Left kidney (tissue), 2 donors: ENCODE measurements around the gene RAI2. TPM values are rescaled to one million over a fixed set of nuclear protein-coding genes. Genes with fewer than 3 reads are reported as not detected.

ENCODE experiments used
- DNase-seq: peaks from one replicate; pipeline ENCODE4 v3.0.0-alpha.2; 2013
- polyA plus RNA-seq: library from polyadenylated mRNA; unstranded; fragments of 120-200 nt; gene quantifications from one replicate; pipeline ENCODE4 v1.2.1, GENCODE V29; 2013; ENCODE audit not compliant: insufficient read length

Gene RAI2
- polyA plus RNA-seq, 1 donor = 9.5 TPM

- no peak for DNase-seq
Measured at GRCh38 chrX:17829566-17829965, 31.5 kb downstream of the RAI2 start.

DNA sequence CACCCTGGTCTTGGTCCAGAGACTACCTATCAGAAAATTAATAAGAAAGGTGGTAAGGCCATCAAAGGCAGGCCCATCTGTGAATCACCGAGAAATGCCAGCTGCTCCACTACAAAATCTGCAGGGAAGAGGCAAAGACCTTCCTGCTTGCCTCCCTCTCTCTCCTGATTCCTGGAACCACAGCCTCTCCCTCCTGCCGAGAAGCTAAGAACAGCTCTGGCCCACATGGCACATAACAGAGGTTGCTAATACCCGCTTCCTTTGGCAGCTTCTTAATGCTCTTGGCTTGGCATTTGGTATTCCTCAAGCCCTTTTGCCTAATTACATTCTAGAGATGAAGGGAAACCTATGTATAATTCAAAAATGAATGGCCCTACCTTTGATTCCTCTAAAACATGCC, 32.9 kb downstream of the RAI2 start:
- no peak for DNase-seq

DNA sequence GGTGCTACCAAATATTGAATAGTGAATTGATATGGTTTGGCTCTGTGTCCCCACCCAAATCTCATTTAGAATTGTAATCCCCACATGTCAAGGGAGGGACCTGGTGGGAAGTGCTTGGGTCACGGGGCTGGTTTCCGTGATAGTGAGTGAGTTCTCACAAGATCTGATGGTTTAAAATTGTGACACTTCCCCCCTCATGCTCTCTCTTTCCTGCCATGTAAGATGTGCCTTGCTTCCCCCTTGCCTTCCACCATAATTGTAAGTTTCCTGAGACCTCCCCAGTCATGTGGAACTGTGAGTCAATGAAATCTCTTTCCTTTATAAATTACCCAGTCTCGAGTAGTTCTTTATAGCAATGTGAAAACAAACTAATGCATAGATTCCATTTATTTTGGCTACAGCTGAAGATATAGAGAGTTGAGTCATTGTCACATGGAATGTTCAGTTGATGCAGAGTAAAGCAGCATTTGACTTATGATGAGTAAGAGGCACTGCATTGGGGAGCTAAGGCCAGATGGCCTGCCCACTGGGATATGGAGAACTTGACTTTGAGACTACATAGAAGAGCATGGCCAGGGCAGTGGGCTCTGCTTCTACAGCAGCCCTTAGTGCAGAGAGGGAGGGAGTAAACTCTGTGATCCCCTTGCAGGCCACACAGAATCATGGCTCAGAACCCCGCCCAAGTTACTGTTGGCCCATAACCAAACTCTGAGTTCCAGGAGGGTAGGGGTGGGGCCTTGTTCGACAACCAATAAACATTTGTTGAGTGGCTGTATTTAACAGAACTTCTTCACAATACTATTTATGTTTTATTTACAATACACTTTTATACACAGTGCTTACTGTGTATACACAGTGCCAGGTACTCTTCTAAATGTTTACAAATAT, 34.2 kb downstream of the RAI2 start:
- DNase-seq = no peak

DNA sequence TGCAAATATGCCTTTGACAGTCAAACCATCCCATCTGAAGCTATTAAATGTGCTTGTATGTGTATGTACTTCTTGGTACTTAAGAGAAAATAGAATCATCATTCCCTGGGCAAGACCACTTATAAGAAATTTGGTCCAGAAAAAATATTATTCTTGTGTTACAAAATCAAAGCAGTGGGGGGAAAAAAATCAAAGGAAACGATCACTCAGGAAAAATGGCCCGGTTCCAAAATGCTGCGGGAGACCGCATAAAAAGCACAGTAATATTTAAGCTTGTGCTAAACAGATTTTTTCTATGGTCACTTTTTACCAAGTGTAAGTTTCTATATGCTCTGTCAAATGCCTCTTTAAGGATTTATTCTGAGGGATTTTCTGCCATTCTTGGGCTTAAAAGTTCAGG, 36.1 kb downstream of the RAI2 start:
- DNase-seq = no peak

DNA sequence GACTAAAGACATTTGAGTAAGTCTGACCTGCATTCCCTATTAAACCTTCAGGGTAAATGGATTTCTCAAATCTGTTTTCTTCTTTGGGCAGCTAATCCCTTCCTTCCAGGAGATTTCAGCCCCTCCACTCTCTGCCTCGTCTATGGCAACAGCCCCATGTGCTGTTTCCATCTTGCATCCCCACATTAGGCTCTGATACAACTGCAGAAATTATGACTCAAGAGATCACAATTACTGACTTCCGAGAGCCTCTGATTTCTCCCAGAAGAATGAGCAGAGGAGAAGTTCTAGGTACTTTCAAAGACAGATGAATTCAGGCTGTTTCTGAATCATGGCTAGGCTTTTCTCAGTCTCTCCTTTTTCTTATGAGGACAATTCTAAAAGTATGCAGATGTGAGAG, 38.7 kb downstream of the RAI2 start:
- DNase-seq = no peak

DNA sequence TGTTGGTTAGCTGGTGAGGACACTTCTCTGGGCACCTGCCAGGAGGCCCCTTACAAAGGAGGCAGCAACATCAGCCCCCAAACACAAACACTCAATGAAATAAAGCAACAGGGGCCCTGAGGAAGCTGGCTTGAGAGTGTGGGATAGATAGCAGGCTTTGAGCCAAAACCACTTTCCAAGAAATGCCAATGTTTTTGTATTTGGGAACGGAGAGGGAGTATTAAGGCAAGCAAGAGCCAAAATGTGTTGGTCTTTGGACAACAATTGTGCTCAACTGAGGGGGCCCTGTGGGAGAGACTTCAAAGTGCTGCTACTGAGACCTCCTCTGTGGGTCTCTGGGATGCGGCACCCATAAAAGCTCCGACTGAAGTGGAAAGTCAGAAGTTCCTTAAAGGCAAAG, 41.0 kb downstream of the RAI2 start:
- no peak for DNase-seq

- DNase-seq = no peak
Measured at GRCh38 chrX:17818726-17819125, 42.4 kb downstream of the RAI2 start.

DNA sequence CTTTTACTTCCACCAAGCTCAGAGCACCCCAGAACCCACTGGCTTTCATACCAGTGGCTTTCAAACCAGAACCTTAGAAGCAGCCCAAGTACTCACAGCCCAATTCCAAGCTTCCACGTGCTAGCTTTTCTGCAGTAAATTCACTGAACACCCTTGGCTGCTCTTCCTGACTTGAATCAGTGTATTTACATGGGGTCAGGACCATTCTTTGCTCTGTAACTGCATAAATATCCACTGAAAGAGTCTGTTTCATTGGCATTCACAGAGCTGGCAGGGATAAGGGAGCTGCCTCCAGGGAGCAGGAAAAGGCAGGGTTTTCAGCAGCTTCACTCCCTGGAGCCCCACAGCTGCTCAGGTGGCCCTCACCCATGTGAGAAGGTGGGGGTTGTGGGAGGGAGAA, 43.8 kb downstream of the RAI2 start:
- DNase-seq = no peak

DNA sequence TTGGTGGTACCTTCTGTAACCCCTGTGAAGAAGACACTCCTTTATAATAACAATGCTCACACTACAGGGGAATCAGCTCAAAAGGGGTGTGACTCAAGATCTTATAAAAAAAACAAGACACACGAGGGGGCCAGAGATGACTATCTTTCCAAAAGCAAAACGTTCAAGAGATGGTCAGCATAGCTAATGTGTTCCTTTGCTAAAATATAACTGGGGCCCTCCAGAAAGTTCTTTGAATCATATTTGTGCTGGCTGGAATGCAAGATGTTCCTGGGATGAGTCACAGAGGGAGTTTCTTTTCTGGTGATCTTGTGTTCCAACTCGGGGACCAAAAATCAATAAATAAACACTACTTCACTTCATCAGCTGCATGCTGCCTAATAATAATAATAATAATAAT, 46.5 kb downstream of the RAI2 start:
- no peak for DNase-seq

- DNase-seq = no peak
Measured at GRCh38 chrX:17814059-17814458, 47.0 kb downstream of the RAI2 start.

- DNase-seq = no peak
Measured at GRCh38 chrX:17813277-17813676, 47.8 kb downstream of the RAI2 start.

- no peak for DNase-seq
Measured at GRCh38 chrX:17812763-17813162, 48.3 kb downstream of the RAI2 start.

GRCh38 chrX:17809984-17810383, 51.1 kb downstream of the RAI2 start:
- no peak for DNase-seq

- no peak for DNase-seq
Measured at GRCh38 chrX:17809273-17809672, 51.8 kb downstream of the RAI2 start.

GRCh38 chrX:17805120-17805519, 56.0 kb downstream of the RAI2 start:
- no peak for DNase-seq

GRCh38 chrX:17803449-17803848, 57.6 kb downstream of the RAI2 start:
- no peak for DNase-seq

DNA sequence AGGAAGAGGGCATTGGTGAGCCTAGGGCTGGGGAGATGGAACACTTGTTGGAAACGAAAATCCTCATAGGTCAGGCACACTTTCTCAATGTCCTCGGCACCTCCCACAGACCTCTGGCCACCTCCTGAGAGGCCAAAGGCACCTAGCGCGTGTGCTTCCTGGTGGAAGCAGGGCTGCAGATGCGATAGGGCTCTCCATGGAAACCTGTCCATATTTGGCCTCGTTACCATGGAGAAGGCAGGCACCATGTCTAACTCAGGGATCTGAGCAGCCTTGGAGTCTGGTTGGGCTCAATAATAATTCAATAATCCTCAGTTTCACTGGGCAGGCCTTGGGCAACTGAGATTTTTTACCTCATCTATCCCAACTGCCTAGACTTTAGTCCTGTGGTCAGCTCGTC, 58.3 kb downstream of the RAI2 start:
- no peak for DNase-seq

DNA sequence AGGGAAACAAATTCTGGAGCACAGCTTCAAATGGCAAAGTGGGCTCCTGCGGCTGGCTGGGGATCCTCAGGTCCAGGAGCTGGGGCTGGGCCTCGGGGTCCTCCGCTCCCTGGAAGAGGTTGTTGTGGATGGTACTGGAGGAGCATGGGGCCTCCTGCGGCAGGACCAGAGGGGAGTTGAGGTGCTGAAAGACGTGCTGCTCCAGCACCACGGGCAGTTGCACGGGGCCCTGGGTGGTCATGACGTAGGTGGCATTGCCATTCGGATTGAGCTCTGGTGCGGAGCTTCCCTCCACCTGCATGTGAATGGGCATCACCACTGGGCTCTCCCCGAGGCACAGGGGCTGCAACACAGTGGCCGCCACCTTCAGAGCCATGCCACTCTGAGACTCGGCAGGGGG, 59.7 kb downstream of the RAI2 start:
- DNase-seq = no peak

DNA sequence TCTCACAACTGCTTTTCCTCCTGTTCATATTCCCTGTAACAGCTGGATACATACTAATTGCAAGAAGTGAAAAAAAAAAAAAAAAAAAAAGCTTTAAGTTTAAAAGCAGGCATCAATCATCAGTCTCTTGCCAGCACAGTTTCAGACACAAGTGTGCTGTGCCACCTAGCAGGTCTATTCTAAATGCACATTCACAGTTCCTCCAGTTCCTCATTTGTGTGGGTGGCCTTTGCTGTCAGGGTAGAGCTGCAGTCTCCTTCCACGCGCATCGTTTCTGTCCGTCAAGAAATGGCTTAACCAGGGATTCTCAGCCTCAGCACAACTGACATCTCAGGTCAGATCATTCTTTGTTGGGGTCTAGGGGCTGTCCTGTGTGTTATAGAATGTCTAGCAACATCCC, 62.2 kb downstream of the RAI2 start:
- no peak for DNase-seq

- no peak for DNase-seq
Measured at GRCh38 chrX:17792826-17793225, 68.3 kb downstream of the RAI2 start.

DNA sequence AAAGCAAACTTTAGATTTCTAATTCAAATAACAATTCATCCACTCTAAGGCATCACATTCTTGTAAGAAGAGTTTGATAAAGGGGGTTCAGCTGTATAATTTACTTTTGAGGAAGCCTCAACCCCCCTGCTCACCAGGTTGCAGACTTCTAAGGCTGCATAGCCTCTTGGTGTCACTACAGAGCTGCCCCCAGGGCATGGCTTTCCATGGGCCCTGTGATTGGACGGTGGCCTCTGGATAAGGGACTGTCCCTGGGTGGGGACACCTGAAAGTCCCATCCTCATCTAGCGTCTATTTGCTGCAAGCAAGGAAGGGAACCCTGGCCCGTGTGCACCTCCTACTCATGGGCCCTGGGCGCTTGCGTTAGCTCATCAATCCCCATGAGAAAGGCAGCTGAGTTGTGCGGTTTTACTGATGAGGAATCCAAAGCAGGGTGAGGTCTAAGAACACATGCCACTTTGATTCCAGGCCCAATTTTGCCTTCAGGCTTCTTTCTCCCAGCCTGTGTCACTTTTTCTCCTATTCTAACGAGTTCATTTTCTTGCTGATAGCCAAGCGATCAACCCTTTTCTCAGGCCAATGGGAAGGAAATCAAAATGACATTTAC, 72.0 kb downstream of the RAI2 start:
- no peak for DNase-seq

DNA sequence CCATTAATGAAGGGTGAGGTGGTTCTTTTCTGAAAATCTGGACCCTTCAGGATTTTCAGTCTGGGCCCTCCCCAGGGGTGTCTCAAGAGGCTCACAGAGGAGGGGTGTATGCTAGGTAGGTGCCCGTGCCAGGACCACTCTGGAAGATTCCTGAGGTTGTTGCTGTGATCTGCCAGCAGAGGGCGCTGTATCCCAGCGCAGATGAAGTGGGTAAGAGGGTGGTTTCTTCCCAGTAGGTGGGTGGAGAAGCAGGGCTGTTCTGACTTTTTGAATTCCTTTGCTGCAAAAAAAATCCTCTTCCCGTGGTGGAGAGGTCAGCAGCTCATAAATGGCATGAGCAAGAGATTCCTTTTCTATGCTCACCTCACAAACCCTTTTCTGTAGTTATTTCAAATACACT, 72.7 kb downstream of the RAI2 start:
- DNase-seq = peak; percentile 10

- no peak for DNase-seq
Measured at GRCh38 chrX:17787557-17787956, 73.5 kb downstream of the RAI2 start.
